ENCODE results near the gene CCR2. TPM values are rescaled to one million over a fixed set of nuclear protein-coding genes. Genes with fewer than 3 reads are reported as not detected.

Gene CCR2
- total RNA-seq, 1 experiment from 2014 or later: not detected

DNA sequence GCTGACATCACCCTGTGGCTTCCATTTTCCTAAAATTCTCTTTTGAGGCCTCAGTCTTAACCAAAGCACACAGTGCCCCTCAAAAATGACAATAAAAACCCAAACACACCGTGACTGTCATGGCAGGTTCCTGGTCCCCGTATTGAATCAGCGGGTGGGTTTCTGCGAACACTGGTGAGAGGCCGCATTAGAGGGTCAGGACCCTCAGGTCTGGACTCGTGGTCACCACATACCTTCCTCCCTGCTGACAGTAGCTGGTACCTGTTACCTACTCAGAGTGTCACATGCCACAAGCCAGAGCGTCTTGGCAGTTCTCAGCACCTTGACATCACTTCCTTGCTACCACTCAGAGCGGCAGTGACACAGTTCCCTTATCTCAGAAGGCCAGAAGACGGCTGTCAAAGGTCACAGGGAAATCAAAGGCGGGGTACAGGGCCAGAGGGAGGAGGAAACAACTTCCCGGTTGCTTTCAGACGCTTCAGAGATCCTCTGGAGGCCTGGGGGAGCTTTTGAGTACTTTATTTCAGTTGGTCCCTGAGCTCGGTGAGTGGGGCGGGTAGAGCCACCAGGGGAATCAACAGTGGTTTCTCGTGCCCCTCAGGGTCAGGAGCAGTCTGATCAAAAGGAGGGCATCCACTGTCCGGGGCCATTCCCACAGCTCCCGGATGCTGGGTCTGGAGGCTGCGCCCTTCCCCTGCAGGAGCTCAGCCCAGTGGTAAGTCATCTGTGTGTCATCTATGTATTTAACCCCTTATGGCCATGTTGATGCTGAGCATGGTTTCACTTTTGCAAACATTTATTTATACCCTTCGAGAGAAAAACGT, 53.1 kb downstream of the CCR2 start, which contains the start of the genes CCR5AS and CCRL2:
CCR5AS (minus strand) TSS at position 279 of the 824 bp plus-strand sequence.
CCRL2 (plus strand) TSS at position 472 of the 824 bp plus-strand sequence. CDS start 821 bp downstream, outside the sequence.
- Mint-ChIP-seq H3K4me3 (ENCODE audit: unreplicated experiment) (no peak within 1 kb of the TSS), H3K36me3 (ENCODE audit: insufficient read depth, unreplicated experiment) (no peaks in the 10 kb centered on the region), H3K27me3 (ENCODE audit: insufficient read depth, unreplicated experiment) (no peaks in the 10 kb centered on the region), H3K9me3 (ENCODE audit: unreplicated experiment) (no peaks in the 10 kb centered on the region), H3K4me1 (ENCODE audit: insufficient read depth, unreplicated experiment) (no peaks in the 10 kb centered on the region), H3K27ac (ENCODE audit: low read depth, unreplicated experiment) (no peak within 1 kb of the TSS)
- BruUV-seq (replicated peaks): no TSS peak
- POLR2A ChIA-PET: no interaction called here
- DNase-seq (ENCODE audit: unreplicated experiment): no peak
- intact Hi-C loops (cut with micrococcal nuclease): no loop called here
- TF ChIP-seq, protein P1, sequence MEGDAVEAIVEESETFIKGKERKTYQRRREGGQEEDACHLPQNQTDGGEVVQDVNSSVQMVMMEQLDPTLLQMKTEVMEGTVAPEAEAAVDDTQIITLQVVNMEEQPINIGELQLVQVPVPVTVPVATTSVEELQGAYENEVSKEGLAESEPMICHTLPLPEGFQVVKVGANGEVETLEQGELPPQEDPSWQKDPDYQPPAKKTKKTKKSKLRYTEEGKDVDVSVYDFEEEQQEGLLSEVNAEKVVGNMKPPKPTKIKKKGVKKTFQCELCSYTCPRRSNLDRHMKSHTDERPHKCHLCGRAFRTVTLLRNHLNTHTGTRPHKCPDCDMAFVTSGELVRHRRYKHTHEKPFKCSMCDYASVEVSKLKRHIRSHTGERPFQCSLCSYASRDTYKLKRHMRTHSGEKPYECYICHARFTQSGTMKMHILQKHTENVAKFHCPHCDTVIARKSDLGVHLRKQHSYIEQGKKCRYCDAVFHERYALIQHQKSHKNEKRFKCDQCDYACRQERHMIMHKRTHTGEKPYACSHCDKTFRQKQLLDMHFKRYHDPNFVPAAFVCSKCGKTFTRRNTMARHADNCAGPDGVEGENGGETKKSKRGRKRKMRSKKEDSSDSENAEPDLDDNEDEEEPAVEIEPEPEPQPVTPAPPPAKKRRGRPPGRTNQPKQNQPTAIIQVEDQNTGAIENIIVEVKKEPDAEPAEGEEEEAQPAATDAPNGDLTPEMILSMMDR (IDR thresholded peaks at IDR 0.05; ENCODE audit: unreplicated experiment): no peak
- CTCF ChIA-PET: interaction anchor here (0.6 to 0.8 kb wide), 3 partner anchors 14 to 1015 kb away, joined by 3 to 4 read pairs (median 3); no protein-coding TSS in a partner anchor

- DNase-seq (ENCODE audit: unreplicated experiment): no peak
- Mint-ChIP-seq H3K9me3 (ENCODE audit: unreplicated experiment) (no peaks in the 10 kb centered on the region), H3K36me3 (ENCODE audit: insufficient read depth, unreplicated experiment) (no peaks in the 10 kb centered on the region), H3K27ac (ENCODE audit: low read depth, unreplicated experiment) (no peak overlapping the region), H3K4me3 (ENCODE audit: unreplicated experiment) (no peak overlapping the region), H3K4me1 (ENCODE audit: insufficient read depth, unreplicated experiment) (no peaks in the 10 kb centered on the region), H3K27me3 (ENCODE audit: insufficient read depth, unreplicated experiment) (no peaks in the 10 kb centered on the region)
- intact Hi-C loops (cut with micrococcal nuclease): no loop called here
- CTCF ChIA-PET: interaction anchor here (0.5 to 2.5 kb wide), 3 partner anchors 13 to 76 kb away, joined by 3 to 6 read pairs (median 4); no protein-coding TSS in a partner anchor
- TF ChIP-seq, protein P1 (IDR thresholded peaks at IDR 0.05; ENCODE audit: unreplicated experiment): no peak
- BruUV-seq (replicated peaks): no TSS peak
- POLR2A ChIA-PET: no interaction called here
These were observed 54.1 kb downstream of the CCR2 start for GRCh38 chr3:46407970-46408369.

DNA sequence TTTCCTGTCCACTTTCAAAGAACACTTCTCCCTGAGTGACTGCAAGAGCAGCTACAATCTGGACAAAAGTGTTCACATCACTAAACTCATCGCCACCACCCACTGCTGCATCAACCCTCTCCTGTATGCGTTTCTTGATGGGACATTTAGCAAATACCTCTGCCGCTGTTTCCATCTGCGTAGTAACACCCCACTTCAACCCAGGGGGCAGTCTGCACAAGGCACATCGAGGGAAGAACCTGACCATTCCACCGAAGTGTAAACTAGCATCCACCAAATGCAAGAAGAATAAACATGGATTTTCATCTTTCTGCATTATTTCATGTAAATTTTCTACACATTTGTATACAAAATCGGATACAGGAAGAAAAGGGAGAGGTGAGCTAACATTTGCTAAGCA, 54.9 kb downstream of the CCR2 start:
- Mint-ChIP-seq H3K27me3 (ENCODE audit: insufficient read depth, unreplicated experiment) (no peaks in the 10 kb centered on the region), H3K4me3 (ENCODE audit: unreplicated experiment) (no peak overlapping the region), H3K36me3 (ENCODE audit: insufficient read depth, unreplicated experiment) (no peaks in the 10 kb centered on the region), H3K4me1 (ENCODE audit: insufficient read depth, unreplicated experiment) (no peaks in the 10 kb centered on the region), H3K9me3 (ENCODE audit: unreplicated experiment) (no peaks in the 10 kb centered on the region), H3K27ac (ENCODE audit: low read depth, unreplicated experiment) (no peak overlapping the region)
- TF ChIP-seq, protein P1 (IDR thresholded peaks at IDR 0.05; ENCODE audit: unreplicated experiment): no peak
- BruUV-seq (replicated peaks): no TSS peak
- intact Hi-C loops (cut with micrococcal nuclease): no loop called here
- CTCF ChIA-PET: interaction anchor here (1.1 to 2.5 kb wide), 2 partner anchors 25 to 30 kb away, joined by 5 to 6 read pairs; no protein-coding TSS in a partner anchor
- POLR2A ChIA-PET: no interaction called here
- no peak for DNase-seq (ENCODE audit: unreplicated experiment)

DNA sequence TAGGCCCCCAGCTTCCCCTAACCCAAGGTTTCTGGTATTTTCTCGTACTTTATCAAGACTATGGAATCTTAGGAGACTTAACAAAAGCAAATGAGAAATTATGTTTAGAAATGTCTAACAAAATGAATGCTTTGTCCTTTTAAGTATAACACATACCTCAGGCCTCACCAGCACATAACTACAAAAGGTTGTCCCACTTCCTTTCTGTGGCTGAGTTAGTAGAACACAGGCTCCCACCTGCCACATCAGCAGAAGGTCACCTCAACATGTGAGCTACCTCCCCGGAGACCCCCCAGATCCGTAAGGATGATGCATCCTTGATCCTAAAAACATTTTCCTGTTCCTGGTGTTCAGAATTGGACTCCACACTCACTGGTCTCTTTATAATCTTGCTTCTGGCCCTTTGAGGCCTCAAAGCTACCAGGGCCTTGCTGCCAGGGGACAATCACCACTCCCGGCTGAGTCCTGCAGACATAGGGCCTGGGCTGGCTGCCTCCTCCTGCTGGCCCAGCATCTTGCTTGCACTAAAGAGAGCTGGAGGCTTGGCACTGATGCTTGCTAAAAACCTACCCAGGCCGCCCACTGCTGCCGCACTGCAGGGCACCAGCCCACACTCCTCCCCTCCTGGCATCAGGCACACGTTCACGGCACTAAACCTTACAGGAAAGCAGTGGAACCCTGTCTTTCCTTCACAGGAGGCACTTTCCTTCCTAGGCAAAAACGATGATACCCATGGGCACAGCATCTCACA, 56.0 kb downstream of the CCR2 start:
- TF ChIP-seq, protein P1 (IDR thresholded peaks at IDR 0.05; ENCODE audit: unreplicated experiment): no peak
- intact Hi-C loops (cut with micrococcal nuclease): no loop called here

More for the DNA sequence above, 56.0 kb downstream of the CCR2 start:
- no peak overlapping the region for H3K27ac Mint-ChIP-seq (ENCODE audit: low read depth, unreplicated experiment)
- ChIA-PET CTCF (interaction anchor here (0.6 to 2.5 kb wide), 3 partner anchors 26 to 347 kb away, joined by 4 to 6 read pairs (median 5); no protein-coding TSS in a partner anchor), POLR2A (interaction anchor here (0.6 kb wide), 1 partner anchor 1047 kb away, joined by 3 read pairs; no protein-coding TSS in a partner anchor)
- H3K9me3 Mint-ChIP-seq (ENCODE audit: unreplicated experiment): no peaks in the 10 kb centered on the region
- no peaks in the 10 kb centered on the region for H3K4me1 Mint-ChIP-seq (ENCODE audit: insufficient read depth, unreplicated experiment)
- no peak overlapping the region for H3K4me3 Mint-ChIP-seq (ENCODE audit: unreplicated experiment)
- no peaks in the 10 kb centered on the region for H3K27me3 Mint-ChIP-seq (ENCODE audit: insufficient read depth, unreplicated experiment)
- H3K36me3 Mint-ChIP-seq (ENCODE audit: insufficient read depth, unreplicated experiment): no peaks in the 10 kb centered on the region
- no TSS peak for BruUV-seq (replicated peaks)
- no peak for DNase-seq (ENCODE audit: unreplicated experiment)
